SKM-1 (cell line): ENCODE measurements around the gene ATXN7L1.
A peak's percentile ranks its signal among the peaks of the same experiment; 100 is the strongest.

Experiments used
- DNase-seq: peaks from one replicate; lab custom pipeline; 2025; ENCODE audit not compliant: unreplicated experiment; lab: John Stamatoyannopoulos, UW

Gene ATXN7L1

GRCh38 chr7:105594034-105594433 lies 282.4 kb downstream of the ATXN7L1 start:
- DNase-seq = no peak

GRCh38 chr7:105591522-105591921 lies 284.9 kb downstream of the ATXN7L1 start:
- no peak for DNase-seq

- DNase-seq = no peak
Observed at GRCh38 chr7:105590793-105591192, 285.6 kb downstream of the ATXN7L1 start.

GRCh38 chr7:105589356-105590077 lies 286.9 kb downstream of the ATXN7L1 start:
- peak; percentile 76 for DNase-seq

- DNase-seq = no peak
Observed at GRCh38 chr7:105587909-105588635, 288.3 kb downstream of the ATXN7L1 start.

- DNase-seq = no peak
Observed at GRCh38 chr7:105585850-105586500, 290.4 kb downstream of the ATXN7L1 start.

- DNase-seq = no peak
Observed at GRCh38 chr7:105584165-105584564, 292.2 kb downstream of the ATXN7L1 start.

- no peak for DNase-seq
Observed at GRCh38 chr7:105583061-105583460, 293.3 kb downstream of the ATXN7L1 start.

- DNase-seq = no peak
Observed at GRCh38 chr7:105581066-105581811, 295.2 kb downstream of the ATXN7L1 start, which contains the start of gene EFCAB10. TSS of gene EFCAB10 (minus strand) at chr7:105581493. CDS start at chr7:105581463, 30 bp downstream.

- DNase-seq = no peak
Observed at GRCh38 chr7:105580022-105580740, 296.2 kb downstream of the ATXN7L1 start.

GRCh38 chr7:105578496-105578895 lies 297.9 kb downstream of the ATXN7L1 start:
- DNase-seq = no peak

GRCh38 chr7:105577251-105577650 lies 299.1 kb downstream of the ATXN7L1 start:
- no peak for DNase-seq

- DNase-seq = no peak
Observed at GRCh38 chr7:105571891-105572290, 304.5 kb downstream of the ATXN7L1 start.

GRCh38 chr7:105567821-105568220 lies 308.6 kb downstream of the ATXN7L1 start:
- DNase-seq = no peak

- DNase-seq = no peak
Observed at GRCh38 chr7:105567024-105567423, 309.4 kb downstream of the ATXN7L1 start.

GRCh38 chr7:105565190-105565589 lies 311.2 kb downstream of the ATXN7L1 start:
- no peak for DNase-seq

- DNase-seq = no peak
Observed at GRCh38 chr7:105559926-105560325, 316.5 kb downstream of the ATXN7L1 start.
